Stimulated activated memory B cell treated with anti-CD40 and anti-IgM and Interleukin-4, amounts not matched to agents 10 μg/mL and 1 μg/mL and 100 μg/mL, for 72 hours (primary cell): ENCODE measurements around the gene SCNN1A.
A peak's percentile ranks its signal among the peaks of the same experiment; 100 is the strongest.

ENCODE experiments used
- ATAC-seq: fragments of 150-1000 bp; cut with Tn5 transposase; 2 replicates; pipeline ENCODE4 v1.10.0; 2021
- H3K27ac Mint-ChIP-seq: one replicate; pipeline ENCODE4 v1.8.0; 2022; ENCODE audit warnings: mild to moderate bottlenecking, mixed read lengths
- H3K27me3 Mint-ChIP-seq: one replicate; pipeline ENCODE4 v1.8.0; 2022; ENCODE audit warnings: mixed read lengths
- H3K36me3 Mint-ChIP-seq: one replicate; pipeline ENCODE4 v1.8.0; 2022; ENCODE audit warnings: mixed read lengths
- H3K4me1 Mint-ChIP-seq: one replicate; pipeline ENCODE4 v1.8.0; 2022; ENCODE audit warnings: mixed read lengths
- H3K4me3 Mint-ChIP-seq: one replicate; pipeline ENCODE4 v1.8.0; 2022; ENCODE audit warnings: mild to moderate bottlenecking, moderate library complexity, mixed read lengths
- H3K9me3 Mint-ChIP-seq: one replicate; pipeline ENCODE4 v1.8.0; 2022; ENCODE audit warnings: mixed read lengths

SCNN1A gene

DNA sequence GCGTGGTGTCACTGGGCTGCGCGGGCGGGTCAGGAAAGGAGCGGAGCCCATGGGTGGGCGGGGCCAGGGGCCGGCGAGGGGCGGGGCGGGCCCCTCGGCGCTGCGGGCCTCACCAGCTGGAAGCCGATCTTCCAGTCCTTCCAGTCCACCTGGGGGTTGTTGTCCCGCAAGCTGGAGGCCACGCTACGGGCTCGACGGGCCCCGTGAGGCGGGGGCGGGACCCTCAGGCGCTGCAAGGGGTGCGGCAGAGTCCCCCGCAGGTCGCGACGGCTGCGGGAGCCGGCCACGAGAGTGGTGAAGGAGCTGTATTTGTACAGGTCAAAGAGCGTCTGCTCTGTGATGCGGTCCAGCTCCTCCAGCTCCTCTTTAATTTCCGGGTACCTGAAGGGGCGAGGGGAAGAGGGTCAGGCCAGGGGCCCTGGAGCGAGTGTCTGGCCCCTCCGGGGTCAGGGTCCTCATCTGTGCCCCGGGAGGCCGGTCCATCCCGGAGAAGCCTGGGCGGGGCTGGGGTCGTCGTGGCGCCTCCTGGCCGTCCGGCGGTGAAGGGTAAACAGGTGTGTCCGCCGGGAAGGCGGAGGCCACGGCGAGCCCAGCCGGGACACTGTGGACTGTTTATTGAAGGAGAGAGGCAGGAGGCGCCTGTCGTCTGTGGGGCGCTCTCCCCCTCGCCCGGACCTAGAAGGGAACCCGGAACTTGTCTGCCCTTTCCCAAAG lies 11.9 kb downstream of the SCNN1A start:
- Mint-ChIP-seq H3K36me3 (no peaks in the 10 kb centered on the region), H3K4me3 (peak overlapping the region; percentile 44), H3K27ac (no peak overlapping the region), H3K27me3 (peaks cover 44% of the 10 kb centered on the region), H3K4me1 (peaks cover 8% of the 10 kb centered on the region), H3K9me3 (peaks cover 2% of the 10 kb centered on the region)
- ATAC-seq = peak; percentile 60

- no peaks in the 10 kb centered on the region for H3K36me3 Mint-ChIP-seq
- peaks cover 8% of the 10 kb centered on the region for H3K4me1 Mint-ChIP-seq
- ATAC-seq = no peak
- H3K27me3 Mint-ChIP-seq = peaks cover 49% of the 10 kb centered on the region
- H3K9me3 Mint-ChIP-seq = peaks cover 2% of the 10 kb centered on the region
- no peak overlapping the region for H3K4me3 Mint-ChIP-seq
- H3K27ac Mint-ChIP-seq = no peak overlapping the region
These were observed 12.4 kb downstream of the SCNN1A start for GRCh38 chr12:6363010-6363329.

DNA sequence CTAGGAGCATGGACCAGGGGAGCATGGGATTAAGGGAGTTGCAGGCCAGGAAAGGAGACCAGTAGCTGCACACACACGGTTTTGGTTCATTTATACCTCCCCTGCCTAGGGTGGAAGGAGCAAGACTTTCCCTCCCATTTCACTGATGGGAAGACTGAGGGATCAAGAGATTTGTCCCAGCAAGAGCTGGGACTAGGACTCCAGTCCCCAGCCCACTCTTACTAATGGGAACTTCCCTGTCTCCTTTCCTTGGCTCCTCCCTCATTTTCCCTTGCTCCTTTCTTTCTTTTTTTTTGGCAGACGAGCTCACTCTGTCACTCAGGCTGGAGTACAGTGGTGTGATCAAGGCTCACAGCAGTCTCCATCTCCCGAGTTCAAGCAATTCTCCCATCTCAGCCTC lies 13.0 kb downstream of the SCNN1A start:
- ATAC-seq = no peak
- peaks cover 4% of the 10 kb centered on the region for H3K4me1 Mint-ChIP-seq

GRCh38 chr12:6361834-6362233 lies 13.5 kb downstream of the SCNN1A start:
- H3K27ac Mint-ChIP-seq = no peak overlapping the region
- peaks cover 60% of the 10 kb centered on the region for H3K27me3 Mint-ChIP-seq
- no peaks in the 10 kb centered on the region for H3K9me3 Mint-ChIP-seq
- ATAC-seq = no peak
- no peaks in the 10 kb centered on the region for H3K4me1 Mint-ChIP-seq
- H3K36me3 Mint-ChIP-seq = no peaks in the 10 kb centered on the region
- H3K4me3 Mint-ChIP-seq = no peak overlapping the region

More for the DNA sequence above, 13.0 kb downstream of the SCNN1A start:
- Mint-ChIP-seq H3K27me3 (peaks cover 55% of the 10 kb centered on the region), H3K9me3 (peaks cover 2% of the 10 kb centered on the region), H3K4me3 (no peak overlapping the region), H3K36me3 (no peaks in the 10 kb centered on the region), H3K27ac (no peak overlapping the region)

DNA sequence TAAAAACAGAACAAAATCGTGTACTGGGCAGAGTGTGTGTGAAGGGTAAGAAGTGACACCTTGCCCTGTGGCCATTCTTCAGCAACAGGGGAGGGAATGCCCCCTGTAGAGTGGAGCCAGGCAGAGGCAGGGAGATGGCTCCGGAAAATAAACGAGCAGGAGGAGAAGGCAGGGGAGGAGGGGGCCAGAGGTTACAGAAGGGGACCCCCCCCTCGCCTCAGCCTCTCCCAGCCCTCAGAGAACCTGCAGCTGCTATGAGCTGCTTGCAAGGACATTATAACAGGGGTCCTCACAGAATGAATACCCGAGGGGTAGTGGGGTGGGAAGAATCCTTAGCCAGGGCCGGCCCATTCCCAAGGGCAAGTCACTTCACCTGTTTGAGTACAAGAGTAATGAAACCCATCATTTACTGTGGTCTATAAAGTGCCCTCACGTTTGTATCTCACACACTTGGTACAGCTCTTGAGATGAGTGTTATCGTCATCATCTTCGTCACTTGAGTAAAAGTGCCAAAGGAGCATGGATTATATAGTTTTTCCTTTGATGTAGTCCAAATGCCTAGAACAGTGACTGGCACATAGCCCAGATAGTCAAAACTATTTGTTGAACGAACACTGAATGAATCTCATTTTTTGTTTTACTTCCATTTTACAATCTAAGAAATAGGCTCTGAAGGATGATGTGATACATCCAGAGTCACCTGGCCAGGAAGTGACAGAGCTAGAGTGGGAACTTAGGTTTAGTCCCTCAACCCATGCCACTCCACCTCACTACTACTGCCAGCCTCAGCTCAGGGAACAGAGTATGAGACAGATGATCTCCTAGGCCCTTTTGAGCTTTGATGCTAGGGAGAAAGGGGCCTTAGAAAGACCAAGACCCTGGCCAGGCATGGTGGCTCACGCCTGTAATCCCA lies 14.5 kb downstream of the SCNN1A start:
- Mint-ChIP-seq H3K4me3 (no peak overlapping the region), H3K4me1 (no peaks in the 10 kb centered on the region), H3K9me3 (no peaks in the 10 kb centered on the region), H3K27me3 (peaks cover 70% of the 10 kb centered on the region), H3K27ac (no peak overlapping the region), H3K36me3 (no peaks in the 10 kb centered on the region)
- ATAC-seq = no peak

GRCh38 chr12:6360080-6360571 lies 15.2 kb downstream of the SCNN1A start:
- no peak overlapping the region for H3K27ac Mint-ChIP-seq
- no peaks in the 10 kb centered on the region for H3K4me1 Mint-ChIP-seq
- H3K4me3 Mint-ChIP-seq = no peak overlapping the region
- no peaks in the 10 kb centered on the region for H3K36me3 Mint-ChIP-seq
- peaks cover 77% of the 10 kb centered on the region for H3K27me3 Mint-ChIP-seq
- ATAC-seq = no peak
- H3K9me3 Mint-ChIP-seq = no peaks in the 10 kb centered on the region

GRCh38 chr12:6358881-6359280 lies 16.5 kb downstream of the SCNN1A start:
- Mint-ChIP-seq H3K4me3 (no peak overlapping the region), H3K4me1 (no peaks in the 10 kb centered on the region), H3K27me3 (peaks cover 90% of the 10 kb centered on the region), H3K36me3 (no peaks in the 10 kb centered on the region), H3K27ac (no peak overlapping the region), H3K9me3 (no peaks in the 10 kb centered on the region)
- ATAC-seq = no peak

- Mint-ChIP-seq H3K36me3 (no peaks in the 10 kb centered on the region), H3K9me3 (no peaks in the 10 kb centered on the region), H3K4me1 (peaks cover 8% of the 10 kb centered on the region), H3K27ac (no peak overlapping the region), H3K27me3 (peaks cover 90% of the 10 kb centered on the region), H3K4me3 (no peak overlapping the region)
- no peak for ATAC-seq
These were observed 19.0 kb downstream of the SCNN1A start for GRCh38 chr12:6356374-6356820.

- H3K27me3 Mint-ChIP-seq = peaks cover 83% of the 10 kb centered on the region
- no peak for ATAC-seq
- H3K27ac Mint-ChIP-seq = no peak overlapping the region
These were observed 19.6 kb downstream of the SCNN1A start for GRCh38 chr12:6355491-6356373.

DNA sequence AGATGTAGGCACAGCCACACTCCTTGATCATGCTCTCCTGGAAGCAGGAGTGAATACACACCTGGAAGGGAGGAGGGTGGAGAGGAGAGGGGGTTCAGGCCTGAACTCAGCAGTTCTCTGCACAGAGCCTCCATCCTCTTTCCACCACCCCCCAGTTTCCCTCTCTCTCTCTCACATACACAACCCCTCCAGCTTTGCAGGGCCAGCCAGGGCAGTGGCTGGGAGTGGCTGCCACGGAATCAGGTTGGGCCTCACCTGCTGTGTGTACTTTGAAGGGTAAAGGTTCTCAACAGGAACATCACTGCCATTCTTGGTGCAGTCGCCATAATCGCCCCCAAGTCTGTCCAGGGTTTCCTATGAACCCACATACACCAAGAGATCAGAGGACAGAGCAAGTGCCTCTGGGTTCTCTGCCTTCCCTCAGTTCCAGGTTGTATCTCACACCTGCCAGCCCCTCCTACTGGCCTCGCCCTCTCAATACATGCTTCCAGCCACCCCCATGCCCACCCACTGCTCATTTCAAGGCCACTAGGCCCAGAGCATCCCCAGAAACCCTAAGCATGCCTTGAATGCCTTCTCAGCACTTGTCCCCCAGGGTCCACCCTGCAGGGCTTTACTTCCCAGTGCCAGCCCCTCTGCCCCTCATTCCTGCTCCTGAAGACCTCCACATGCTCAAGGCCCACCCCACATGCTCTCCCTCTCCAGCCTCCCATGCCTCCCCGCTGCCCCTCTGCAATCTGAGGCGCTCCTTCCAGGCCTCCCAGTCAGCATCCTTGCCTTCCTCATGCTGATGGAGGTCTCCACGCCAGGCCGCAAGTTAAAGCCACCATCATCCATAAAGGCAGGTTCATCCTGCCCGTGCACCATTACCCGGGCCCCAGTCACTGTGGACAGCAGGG lies 20.6 kb downstream of the SCNN1A start:
- Mint-ChIP-seq H3K36me3 (no peaks in the 10 kb centered on the region), H3K4me1 (peaks cover 8% of the 10 kb centered on the region), H3K27ac (no peak overlapping the region), H3K27me3 (peaks cover 74% of the 10 kb centered on the region), H3K9me3 (no peaks in the 10 kb centered on the region), H3K4me3 (no peak overlapping the region)
- no peak for ATAC-seq

More at GRCh38 chr12:6355491-6356373, 19.6 kb downstream of the SCNN1A start:
- Mint-ChIP-seq H3K4me3 (no peak overlapping the region), H3K4me1 (peaks cover 8% of the 10 kb centered on the region), H3K9me3 (no peaks in the 10 kb centered on the region), H3K36me3 (no peaks in the 10 kb centered on the region)

DNA sequence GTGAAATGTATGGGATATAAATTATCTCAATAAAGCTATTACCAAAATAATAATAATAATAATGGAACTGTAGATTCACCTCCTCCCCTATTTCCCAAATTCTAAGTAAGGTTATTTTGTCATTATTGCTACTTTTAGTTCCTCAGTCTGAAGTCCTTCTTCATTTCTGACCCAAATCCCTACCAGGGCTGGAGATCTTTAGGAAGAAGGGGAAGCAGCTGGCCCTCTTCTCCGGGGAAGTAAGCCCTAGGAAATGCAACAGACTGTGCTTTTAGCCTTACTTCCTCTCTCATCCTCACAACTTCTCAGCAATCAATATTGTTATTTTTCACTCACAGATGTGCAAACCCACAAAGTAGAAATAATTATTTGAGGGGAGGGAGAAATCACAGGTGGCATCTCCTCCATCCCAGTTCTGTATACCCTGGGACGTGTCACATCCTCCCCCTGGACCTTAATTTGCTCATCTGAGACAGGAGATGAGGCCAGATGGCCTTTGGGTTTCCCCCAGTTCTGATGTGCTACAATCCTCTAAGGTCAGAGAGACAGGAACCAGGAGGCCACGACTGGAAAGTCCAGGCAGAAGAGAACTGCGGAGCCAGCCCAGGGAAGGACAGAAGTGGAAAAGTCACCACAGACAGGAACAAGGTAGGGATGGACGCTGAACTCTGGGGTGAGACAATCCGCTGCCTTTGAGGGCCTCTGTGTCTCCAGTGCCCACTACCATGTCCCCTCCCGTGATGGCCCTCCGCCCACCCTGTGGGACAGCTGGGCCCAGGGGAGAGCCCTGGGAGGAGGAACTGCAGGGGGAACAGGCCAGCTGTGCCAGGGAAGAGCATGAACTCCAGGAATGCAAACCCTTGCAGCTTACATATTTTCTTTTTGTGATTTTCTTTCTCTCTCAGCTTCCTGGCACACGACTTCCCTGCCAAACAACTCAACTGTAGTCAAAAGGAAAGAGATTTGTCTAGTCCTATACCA lies 22.9 kb downstream of the SCNN1A start:
- no peaks in the 10 kb centered on the region for H3K36me3 Mint-ChIP-seq
- no peak overlapping the region for H3K4me3 Mint-ChIP-seq
- peaks cover 8% of the 10 kb centered on the region for H3K4me1 Mint-ChIP-seq
- no peak overlapping the region for H3K27ac Mint-ChIP-seq
- H3K27me3 Mint-ChIP-seq = peaks cover 68% of the 10 kb centered on the region
- H3K9me3 Mint-ChIP-seq = no peaks in the 10 kb centered on the region
- peak; percentile 58 for ATAC-seq

- H3K27me3 Mint-ChIP-seq = peaks cover 68% of the 10 kb centered on the region
- ATAC-seq = no peak
- no peaks in the 10 kb centered on the region for H3K36me3 Mint-ChIP-seq
- H3K4me3 Mint-ChIP-seq = no peak overlapping the region
- no peak overlapping the region for H3K27ac Mint-ChIP-seq
- peaks cover 8% of the 10 kb centered on the region for H3K4me1 Mint-ChIP-seq
- H3K9me3 Mint-ChIP-seq = peaks cover 3% of the 10 kb centered on the region
These were observed 23.7 kb downstream of the SCNN1A start for GRCh38 chr12:6351622-6352021.
